ENCODE measurements around the gene MRPS7. TPM values are rescaled to one million over a fixed set of nuclear protein-coding genes. Genes with fewer than 3 reads are reported as not detected.

Gene MRPS7
- polyA plus RNA-seq, 2 of the 4 experiments (the other 2 are of a cell fraction): 144 to 163 TPM

GRCh38 chr17:75266316-75267152, 4.9 kb downstream of the MRPS7 start:
- TF ChIP-seq HOXA7 (CRISPR knock-in tag; IDR thresholded peaks at IDR 0.05): no peak
- TF ChIP-seq HEYL (CRISPR knock-in tag; IDR thresholded peaks at IDR 0.05): no peak
- TF ChIP-seq, protein P1, sequence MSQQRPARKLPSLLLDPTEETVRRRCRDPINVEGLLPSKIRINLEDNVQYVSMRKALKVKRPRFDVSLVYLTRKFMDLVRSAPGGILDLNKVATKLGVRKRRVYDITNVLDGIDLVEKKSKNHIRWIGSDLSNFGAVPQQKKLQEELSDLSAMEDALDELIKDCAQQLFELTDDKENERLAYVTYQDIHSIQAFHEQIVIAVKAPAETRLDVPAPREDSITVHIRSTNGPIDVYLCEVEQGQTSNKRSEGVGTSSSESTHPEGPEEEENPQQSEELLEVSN (IDR thresholded peaks at IDR 0.05; ENCODE audit: borderline replicate concordance, low read depth): no peak
- no peak for TF ChIP-seq JUN (IDR thresholded peaks at IDR 0.05)
- TF ChIP-seq TP53 (CRISPR knock-in tag; IDR thresholded peaks at IDR 0.05): no peak
- no peak for TF ChIP-seq KDM5A (IDR thresholded peaks at IDR 0.05)
- no peak for TF ChIP-seq POLR2A (IDR thresholded peaks at IDR 0.05; ENCODE audit: low read length)
- 0 out of 2 replicates have a peak, but pooled peaks have one; percentile 51 for TF ChIP-seq CHD4 (IDR thresholded peaks at IDR 0.05; ENCODE audit: borderline replicate concordance)
- no peak for TF ChIP-seq CBX2 (IDR thresholded peaks at IDR 0.05; ENCODE audit: borderline replicate concordance, low read depth)
- no peak for TF ChIP-seq ESRRA (IDR thresholded peaks at IDR 0.05; ENCODE audit: borderline replicate concordance, low read length)
- no peak for TF ChIP-seq MYC (IDR thresholded peaks at IDR 0.05; ENCODE audit: borderline replicate concordance, low read length)
- TF ChIP-seq HDAC2 (IDR thresholded peaks at IDR 0.05): peak; percentile 61; the same call in 1 of the 2 replicates
- TF ChIP-seq EP300 (IDR thresholded peaks at IDR 0.05): no peak
- no peak for TF ChIP-seq MAX (IDR thresholded peaks at IDR 0.05)
- TF ChIP-seq RFX5 (IDR thresholded peaks at IDR 0.05): no peak
- TF ChIP-seq KDM1A (IDR thresholded peaks at IDR 0.05; ENCODE audit: low read depth): peak; percentile 93; the same call in 1 of the 2 replicates
- 91% methylated on average over 13 of the region's 13 CpGs for WGBS (ENCODE audit: missing lambda C conversion rate)
- no peak for ATAC-seq
- no peak overlapping the region for H3K27ac ChIP-seq
- DNase-seq (ENCODE audit: low read depth in 1 of 2, low spot score in 1 of 2): no peak
- POLR2A ChIA-PET: interaction anchor here (0.9 kb wide), 1 partner anchor 139 kb away, joined by 3 read pairs; the partner anchor contains the start of gene GRB2
- no peaks in the 10 kb centered on the region for H3K9me3 ChIP-seq
- H3K4me3 ChIP-seq: no peak overlapping the region
- peaks cover 25% of the 10 kb centered on the region for H3K4me1 ChIP-seq
- H3K4me2 ChIP-seq: no peak overlapping the region
- FAIRE-seq: no peak
- CTCF ChIA-PET: interaction anchor here (0.6 to 8.4 kb wide), 6 partner anchors 16 to 152 kb away, joined by 3 to 110 read pairs (median 5); no protein-coding TSS in a partner anchor

- ChIA-PET POLR2A (interaction anchor here (0.9 kb wide), 1 partner anchor 138 kb away, joined by 3 read pairs; the partner anchor contains the start of gene GRB2), CTCF (interaction anchor here (0.6 to 8.4 kb wide), 8 partner anchors 15 to 153 kb away, joined by 3 to 110 read pairs (median 4); no protein-coding TSS in a partner anchor)
- TF ChIP-seq CTCF (IDR thresholded peaks at IDR 0.05) (no peak), RNF2 (IDR thresholded peaks at IDR 0.05; ENCODE audit: borderline replicate concordance, low read depth) (no peak), SREBF2 (IDR thresholded peaks at IDR 0.05) (no peak), RARB (CRISPR knock-in tag; IDR thresholded peaks at IDR 0.05) (no peak), FOXS1 (CRISPR knock-in tag; IDR thresholded peaks at IDR 0.05) (no peak), SMC3 (IDR thresholded peaks at IDR 0.05) (no peak), MYC (IDR thresholded peaks at IDR 0.05; ENCODE audit: borderline replicate concordance, low read length) (no peak), ELK1 (IDR thresholded peaks at IDR 0.05; ENCODE audit: low read depth, low read length) (no peak), MAFK (IDR thresholded peaks at IDR 0.05; ENCODE audit: partially characterized antibody) (no peak), CEBPB (IDR thresholded peaks at IDR 0.05) (no peak), CBX2 (IDR thresholded peaks at IDR 0.05; ENCODE audit: borderline replicate concordance, low read depth) (no peak), EP300 (IDR thresholded peaks at IDR 0.05) (no peak), ZC3H11A (IDR thresholded peaks at IDR 0.05) (no peak), HDAC2 (IDR thresholded peaks at IDR 0.05) (no peak)
- TF ChIP-seq, protein P2, sequence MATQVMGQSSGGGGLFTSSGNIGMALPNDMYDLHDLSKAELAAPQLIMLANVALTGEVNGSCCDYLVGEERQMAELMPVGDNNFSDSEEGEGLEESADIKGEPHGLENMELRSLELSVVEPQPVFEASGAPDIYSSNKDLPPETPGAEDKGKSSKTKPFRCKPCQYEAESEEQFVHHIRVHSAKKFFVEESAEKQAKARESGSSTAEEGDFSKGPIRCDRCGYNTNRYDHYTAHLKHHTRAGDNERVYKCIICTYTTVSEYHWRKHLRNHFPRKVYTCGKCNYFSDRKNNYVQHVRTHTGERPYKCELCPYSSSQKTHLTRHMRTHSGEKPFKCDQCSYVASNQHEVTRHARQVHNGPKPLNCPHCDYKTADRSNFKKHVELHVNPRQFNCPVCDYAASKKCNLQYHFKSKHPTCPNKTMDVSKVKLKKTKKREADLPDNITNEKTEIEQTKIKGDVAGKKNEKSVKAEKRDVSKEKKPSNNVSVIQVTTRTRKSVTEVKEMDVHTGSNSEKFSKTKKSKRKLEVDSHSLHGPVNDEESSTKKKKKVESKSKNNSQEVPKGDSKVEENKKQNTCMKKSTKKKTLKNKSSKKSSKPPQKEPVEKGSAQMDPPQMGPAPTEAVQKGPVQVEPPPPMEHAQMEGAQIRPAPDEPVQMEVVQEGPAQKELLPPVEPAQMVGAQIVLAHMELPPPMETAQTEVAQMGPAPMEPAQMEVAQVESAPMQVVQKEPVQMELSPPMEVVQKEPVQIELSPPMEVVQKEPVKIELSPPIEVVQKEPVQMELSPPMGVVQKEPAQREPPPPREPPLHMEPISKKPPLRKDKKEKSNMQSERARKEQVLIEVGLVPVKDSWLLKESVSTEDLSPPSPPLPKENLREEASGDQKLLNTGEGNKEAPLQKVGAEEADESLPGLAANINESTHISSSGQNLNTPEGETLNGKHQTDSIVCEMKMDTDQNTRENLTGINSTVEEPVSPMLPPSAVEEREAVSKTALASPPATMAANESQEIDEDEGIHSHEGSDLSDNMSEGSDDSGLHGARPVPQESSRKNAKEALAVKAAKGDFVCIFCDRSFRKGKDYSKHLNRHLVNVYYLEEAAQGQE (IDR thresholded peaks at IDR 0.05): no peak
- no peak overlapping the region for H3K27ac ChIP-seq
- H3K4me1 ChIP-seq: peaks cover 27% of the 10 kb centered on the region
- DNase-seq (ENCODE audit: low read depth in 1 of 2, low spot score in 1 of 2) (no peak), ATAC-seq (no peak), FAIRE-seq (no peak)
- 83% methylated on average over 2 of the region's 2 CpGs for WGBS (ENCODE audit: missing lambda C conversion rate)
- H3K4me3 ChIP-seq: no peak overlapping the region
- H3K9me3 ChIP-seq: no peaks in the 10 kb centered on the region
- no peak overlapping the region for H3K4me2 ChIP-seq
These were observed 5.4 kb downstream of the MRPS7 start for GRCh38 chr17:75267153-75267410.
